ENCODE measurements around the gene CEP89. TPM values are rescaled to one million over a fixed set of nuclear protein-coding genes. Genes with fewer than 3 reads are reported as not detected.
"Not testable (repeated sequence)": the region's sequence is repeated elsewhere in the genome, so short reads cannot be mapped to it uniquely, and the experiment has no call there.

The CEP89 gene
- polyA plus RNA-seq, 1 donor (not counting 4 experiments of a cell fraction or from before 2014, with no cell fraction given), result 11.2 TPM

GRCh38 chr19:32868206-32868950 lies 103.4 kb downstream of the CEP89 start:
- FAIRE-seq, result no peak
- DNase-seq (ENCODE audit: low read depth, low spot score), result no peak
- dilution Hi-C loops (cut with MboI; ENCODE audit: extremely low pct_ligation_motif_present, low sequenced_read_pairs), result no loop called here
- Histone ChIP-seq H4K20me1 (ENCODE audit: control insufficient read depth, extremely low read depth, insufficient read depth, low read length) (no peaks in the 10 kb centered on the region), H3K9me3 (ENCODE audit: control insufficient read depth, low read depth, low read length) (no peaks in the 10 kb centered on the region), H3K4me3 (ENCODE audit: control insufficient read depth in 2 of 3, extremely low read depth in 1 of 3, insufficient read depth in 2 of 3, low read depth in 1 of 3, low read length in 3 of 3) (no peak overlapping the region), H3K79me2 (ENCODE audit: control insufficient read depth, insufficient read depth, low read length) (no peaks in the 10 kb centered on the region), H3K36me3 (ENCODE audit: control insufficient read depth in 2 of 2, extremely low read depth in 1 of 2, insufficient read depth in 2 of 2, low read length in 2 of 2) (no peaks in the 10 kb centered on the region), H3K4me1 (ENCODE audit: control insufficient read depth, extremely low read depth, insufficient read depth, low read length) (no peaks in the 10 kb centered on the region), H3K27me3 (ENCODE audit: control insufficient read depth, extremely low read depth, insufficient read depth, low read length) (no peaks in the 10 kb centered on the region), H3K4me2 (ENCODE audit: control insufficient read depth, extremely low read depth, insufficient read depth, low read depth, low read length) (no peak overlapping the region), H2AFZ (ENCODE audit: control insufficient read depth, low read length) (no peak overlapping the region), H3K27ac (ENCODE audit: control insufficient read depth, insufficient read depth, low read length) (no peak overlapping the region), H3K9me1 (ENCODE audit: control insufficient read depth, extremely low read depth, insufficient read depth, low read length) (no peaks in the 10 kb centered on the region), H3K9ac (ENCODE audit: control insufficient read depth, extremely low read depth, insufficient read depth, low read length) (no peak overlapping the region)
- TF ChIP-seq CTCF (optimal IDR thresholded peaks at IDR 0.05 in 1 of 3, IDR thresholded peaks at IDR 0.05 in 1 of 3, conservative IDR thresholded peaks at IDR 0.05 in 1 of 3; ENCODE audit: extremely low read depth in 1 of 3, insufficient read depth in 2 of 3, low read length in 3 of 3) (no peak), EZH2 (IDR thresholded peaks at IDR 0.05; ENCODE audit: low read length) (no peak)

- H3K79me2 ChIP-seq (ENCODE audit: control insufficient read depth, insufficient read depth, low read length); H3K27ac ChIP-seq (ENCODE audit: control insufficient read depth, insufficient read depth, low read length); H3K4me3 ChIP-seq (ENCODE audit: control insufficient read depth in 2 of 3, extremely low read depth in 1 of 3, insufficient read depth in 2 of 3, low read depth in 1 of 3, low read length in 3 of 3); H3K9me1 ChIP-seq (ENCODE audit: control insufficient read depth, extremely low read depth, insufficient read depth, low read length); H3K9ac ChIP-seq (ENCODE audit: control insufficient read depth, extremely low read depth, insufficient read depth, low read length); H2AFZ ChIP-seq (ENCODE audit: control insufficient read depth, low read length); H3K27me3 ChIP-seq (ENCODE audit: control insufficient read depth, extremely low read depth, insufficient read depth, low read length); H3K4me1 ChIP-seq (ENCODE audit: control insufficient read depth, extremely low read depth, insufficient read depth, low read length); H3K36me3 ChIP-seq (ENCODE audit: control insufficient read depth in 2 of 2, extremely low read depth in 1 of 2, insufficient read depth in 2 of 2, low read length in 2 of 2); H3K9me3 ChIP-seq (ENCODE audit: control insufficient read depth, low read depth, low read length); H3K4me2 ChIP-seq (ENCODE audit: control insufficient read depth, extremely low read depth, insufficient read depth, low read depth, low read length); DNase-seq (ENCODE audit: low read depth, low spot score); H4K20me1 ChIP-seq (ENCODE audit: control insufficient read depth, extremely low read depth, insufficient read depth, low read length); dilution Hi-C loops (cut with MboI; ENCODE audit: extremely low pct_ligation_motif_present, low sequenced_read_pairs); FAIRE-seq: not testable (repeated sequence)
These were observed 104.3 kb downstream of the CEP89 start for GRCh38 chr19:32867436-32867835.
